Measurements from ENCODE around the gene PCYT1A. TPM values are rescaled to one million over a fixed set of nuclear protein-coding genes. Genes with fewer than 3 reads are reported as not detected.
A peak's percentile ranks its signal among the peaks of the same experiment; 100 is the strongest.

The PCYT1A gene
- polyA plus RNA-seq, 10 donors, result 34.8 to 51.5 (median 38.2) TPM

- no peak for DNase-seq
These were observed 48.6 kb downstream of the PCYT1A start for GRCh38 chr3:196238612-196239560.

GRCh38 chr3:196237203-196237602 is 50.3 kb downstream of the PCYT1A start:
- no peak for DNase-seq

GRCh38 chr3:196236223-196236622 is 51.3 kb downstream of the PCYT1A start:
- no peak for DNase-seq

- no peak for DNase-seq
These were observed 51.9 kb downstream of the PCYT1A start for GRCh38 chr3:196235452-196236122.

GRCh38 chr3:196232882-196233251 is 54.7 kb downstream of the PCYT1A start:
- no peak for DNase-seq

DNA sequence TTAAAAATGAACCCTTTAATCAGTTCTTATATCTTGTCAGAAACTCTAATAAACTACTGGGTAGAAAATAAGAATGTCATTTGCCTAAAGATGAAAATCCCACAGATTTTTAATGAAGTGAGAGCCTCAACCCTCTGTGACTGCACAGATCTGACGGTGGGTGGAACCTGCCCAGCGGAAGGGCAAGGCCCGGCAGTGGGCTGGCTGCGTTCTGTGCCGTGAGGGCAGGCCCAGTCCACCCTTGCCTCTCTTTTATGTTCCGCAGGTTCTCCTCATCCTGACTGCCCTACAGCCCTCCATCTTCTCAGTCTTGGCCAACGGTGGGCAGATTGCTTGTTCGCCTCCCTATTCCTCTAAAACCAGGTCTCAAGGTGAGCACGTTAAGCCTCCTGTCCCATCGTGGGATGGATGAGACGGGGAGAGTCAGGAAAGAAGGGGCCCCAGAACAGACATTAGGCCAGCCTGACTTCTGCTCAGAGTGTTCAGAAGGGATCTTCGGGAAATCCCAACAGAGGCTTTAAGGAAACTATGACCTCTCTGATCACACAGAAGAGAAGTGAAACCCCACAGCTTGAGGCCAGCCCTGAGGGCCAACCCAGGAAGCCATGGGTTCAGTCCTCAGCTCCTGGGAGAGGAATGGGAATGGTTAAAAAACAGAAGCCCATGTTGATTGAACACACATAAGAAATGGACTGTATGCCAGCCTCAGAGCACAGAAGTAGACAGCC is 55.2 kb downstream of the PCYT1A start:
- DNase-seq, result no peak

- no peak for DNase-seq
These were observed 59.7 kb downstream of the PCYT1A start for GRCh38 chr3:196227629-196228493.

DNA sequence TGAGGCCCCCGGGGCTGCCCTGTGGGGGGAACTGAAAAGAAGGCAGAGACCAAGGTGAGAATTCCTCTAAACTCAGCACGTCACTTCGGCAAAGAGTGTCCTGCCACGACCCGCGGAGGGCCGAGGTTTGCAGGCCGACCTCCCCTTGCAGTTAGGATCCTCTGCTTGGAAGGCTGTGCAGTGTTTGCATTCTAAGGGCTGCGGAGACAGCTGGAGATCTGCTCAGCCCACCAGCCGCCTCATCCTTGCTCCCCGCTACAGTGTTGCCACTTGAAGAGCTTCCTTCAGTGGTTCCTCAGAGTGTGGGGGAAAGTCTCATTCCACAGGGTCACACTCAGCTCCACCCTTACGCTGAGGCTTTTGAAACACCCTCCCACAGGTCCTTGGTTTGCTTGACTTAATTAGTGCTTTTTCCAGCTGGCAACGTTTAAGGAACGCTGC is 60.4 kb downstream of the PCYT1A start:
- no peak for DNase-seq

DNA sequence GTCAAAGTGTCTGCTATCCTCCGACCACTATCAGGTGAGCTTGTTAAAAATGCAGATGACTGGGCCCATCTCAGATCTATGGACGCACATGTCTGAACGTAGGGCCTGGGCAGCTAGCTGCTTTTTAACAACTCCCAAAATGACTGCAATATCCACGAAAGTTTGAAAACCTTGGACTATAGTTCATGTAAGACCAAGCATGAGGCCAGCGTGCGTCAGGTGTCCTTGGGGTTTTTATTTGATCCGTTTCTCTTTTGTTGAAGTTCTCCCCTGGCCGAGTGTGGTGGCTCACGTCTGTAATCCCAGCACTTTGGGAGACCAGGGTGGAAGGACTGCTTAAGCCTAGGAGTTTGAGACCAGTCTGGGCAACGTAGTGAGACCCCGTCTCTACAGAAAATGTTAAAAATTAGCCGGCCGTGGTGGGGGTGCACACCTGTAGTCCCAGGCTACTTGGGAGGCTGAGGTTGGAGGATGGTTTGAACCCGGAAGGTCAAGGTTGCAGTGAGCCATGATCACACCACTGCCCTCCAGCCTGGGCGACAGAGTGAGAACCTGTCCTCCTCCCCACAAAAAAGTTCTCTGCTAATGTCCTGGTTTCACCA is 61.7 kb downstream of the PCYT1A start:
- DNase-seq, result no peak

DNA sequence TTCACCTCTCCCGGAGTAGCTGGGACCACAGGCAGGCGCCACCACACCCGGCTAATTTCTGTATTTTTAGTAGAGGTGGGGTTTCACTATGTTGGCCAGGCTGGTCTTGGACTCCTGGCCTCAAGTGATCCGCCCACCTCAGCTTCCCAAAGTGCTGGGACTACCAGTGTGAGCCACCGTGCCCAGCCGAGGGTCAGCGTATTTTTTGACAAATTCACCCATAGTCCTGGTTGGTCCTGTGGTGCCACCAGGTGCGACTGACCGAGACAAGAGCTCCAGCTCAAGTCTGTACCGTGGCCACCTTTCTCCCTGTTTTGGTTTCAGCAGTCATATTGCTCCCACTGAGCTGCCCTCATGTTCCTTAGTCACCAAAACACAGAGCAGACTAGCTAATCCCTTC is 62.4 kb downstream of the PCYT1A start:
- no peak for DNase-seq

GRCh38 chr3:196222876-196223595 is 64.5 kb downstream of the PCYT1A start:
- DNase-seq, result no peak

GRCh38 chr3:196220991-196221390 is 66.5 kb downstream of the PCYT1A start:
- no peak for DNase-seq

DNA sequence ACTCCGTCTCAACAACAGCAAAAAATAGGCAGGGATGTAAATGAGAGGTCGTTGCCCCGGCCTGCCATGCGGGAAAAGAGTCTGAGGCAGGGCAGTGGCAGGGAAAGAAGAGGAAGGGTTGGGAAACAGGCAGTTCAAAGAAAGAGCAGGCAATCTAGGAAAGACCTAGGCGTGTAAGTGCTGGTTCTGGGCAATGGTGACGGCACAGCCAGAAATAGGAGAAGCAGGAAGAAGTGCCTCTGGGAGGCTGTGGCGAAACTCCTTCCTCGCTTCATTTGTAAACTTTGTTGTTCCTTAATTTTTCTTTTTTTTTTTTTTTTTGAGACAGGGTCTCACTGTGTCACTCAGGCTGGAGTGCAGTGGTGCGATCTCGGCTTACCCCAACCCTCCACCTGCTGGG is 66.9 kb downstream of the PCYT1A start:
- DNase-seq, result peak in 1 of 3 donors; percentile 35

DNA sequence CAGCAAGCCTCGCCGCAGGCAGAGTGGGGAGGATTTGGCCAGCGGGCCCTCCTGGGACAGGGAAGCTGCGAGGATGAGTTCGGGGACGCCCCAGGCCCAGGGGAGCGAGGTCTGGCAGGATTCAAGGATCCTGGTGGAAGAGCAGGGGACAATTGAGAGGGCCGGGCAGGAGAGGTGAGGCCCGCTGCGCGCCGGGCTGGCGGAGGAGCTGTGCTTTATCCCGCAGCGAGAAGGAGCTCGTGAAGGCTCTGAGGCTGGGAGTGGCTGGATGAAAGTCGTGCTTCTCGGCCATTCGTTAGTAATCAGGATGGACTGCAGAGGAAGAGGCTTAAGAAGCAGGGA is 67.6 kb downstream of the PCYT1A start:
- DNase-seq, result no peak

DNA sequence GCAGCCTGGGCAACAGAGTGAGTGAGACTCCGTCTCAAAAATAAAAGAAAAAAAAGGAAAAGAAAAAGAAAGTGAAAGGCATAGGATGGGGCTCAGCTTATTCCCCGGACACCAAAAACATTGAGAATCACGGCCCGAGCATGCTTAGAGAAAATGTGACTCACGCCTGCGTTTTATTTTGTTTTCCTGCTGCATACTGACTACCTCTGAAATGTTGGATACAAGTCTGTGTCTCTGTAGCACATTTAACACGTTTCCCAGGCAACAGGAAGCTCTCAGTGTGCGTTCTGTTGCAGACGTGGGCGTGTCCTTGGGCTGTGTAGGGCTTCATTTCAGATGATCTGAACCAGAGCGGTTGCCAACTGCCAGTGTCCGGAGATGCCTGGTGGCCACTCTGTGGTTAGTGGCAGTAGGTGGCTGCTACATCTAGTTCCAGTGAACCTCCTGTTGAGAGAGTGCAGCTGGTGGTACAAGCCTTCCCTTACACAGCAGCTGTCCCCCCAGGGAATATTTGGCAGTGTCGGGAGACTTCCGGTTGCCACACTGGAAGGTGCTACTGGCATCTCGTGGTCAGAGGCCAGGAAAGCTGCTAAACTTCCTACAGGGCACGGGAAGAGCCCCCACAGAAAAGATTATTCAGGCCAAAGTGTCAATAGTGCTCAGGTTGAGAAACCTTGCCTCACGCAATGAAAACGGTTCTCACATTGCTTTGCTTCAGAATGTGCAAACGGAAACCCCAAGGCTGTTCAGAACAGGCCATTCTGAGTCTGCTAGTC is 68.1 kb downstream of the PCYT1A start:
- peak; percentile 71 to 85 (median 71) for DNase-seq

DNA sequence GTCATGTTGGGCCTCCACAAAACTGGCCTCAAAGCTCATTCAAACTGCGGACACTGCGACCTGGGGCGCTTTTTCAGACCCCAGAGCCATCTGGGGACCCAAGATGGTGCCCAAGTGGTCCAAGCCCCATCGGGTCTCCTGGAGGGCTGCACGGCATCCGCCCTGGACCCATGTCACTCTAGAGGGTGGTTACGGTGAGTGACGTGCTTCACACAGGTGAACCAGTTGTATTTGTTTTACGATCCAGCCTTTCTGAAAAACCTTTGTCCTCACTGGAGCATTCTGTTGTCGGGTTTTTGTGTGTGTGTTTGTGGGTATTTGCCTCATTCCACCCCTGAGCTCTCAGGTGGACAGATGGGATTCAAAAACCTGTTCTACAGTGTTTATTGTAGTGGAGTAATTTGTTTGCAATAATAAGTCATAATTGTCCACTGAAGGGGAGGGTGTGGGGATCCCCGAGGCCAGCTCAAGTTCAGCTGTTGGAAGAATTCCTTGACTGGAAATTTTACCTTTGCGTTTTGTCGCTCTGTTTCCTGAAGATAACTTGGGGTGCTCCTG is 69.3 kb downstream of the PCYT1A start:
- DNase-seq, result no peak

- no peak for DNase-seq
These were observed 70.0 kb downstream of the PCYT1A start for GRCh38 chr3:196217307-196218154.

GRCh38 chr3:196216681-196217211 is 70.8 kb downstream of the PCYT1A start:
- DNase-seq, result no peak

All from muscle of back (tissue), 11 donors.